Measurements from ENCODE around the gene CNN3.

Gene CNN3

GRCh38 chr1:94951509-94952208 is 24.7 kb upstream of the CNN3 start:
- TF ChIP-seq CTCF (IDR thresholded peaks at IDR 0.05; ENCODE audit: poor library complexity, severe bottlenecking) = no peak
- Histone ChIP-seq H3K36me3 (ENCODE audit: low read depth) (no peaks in the 10 kb centered on the region), H3K4me1 (ENCODE audit: insufficient read depth, poor library complexity, severe bottlenecking) (peaks cover 13% of the 10 kb centered on the region), H3K9me3 (ENCODE audit: severe bottlenecking) (no peaks in the 10 kb centered on the region), H3K27me3 (ENCODE audit: insufficient read depth, poor library complexity, severe bottlenecking) (no peaks in the 10 kb centered on the region), H3K4me3 (ENCODE audit: severe bottlenecking) (no peak overlapping the region), H3K27ac (ENCODE audit: poor library complexity, severe bottlenecking) (no peak overlapping the region)
- no peak for DNase-seq (ENCODE audit: low spot score)
- ATAC-seq (ENCODE audit: low read depth) = peak; percentile 66

DNA sequence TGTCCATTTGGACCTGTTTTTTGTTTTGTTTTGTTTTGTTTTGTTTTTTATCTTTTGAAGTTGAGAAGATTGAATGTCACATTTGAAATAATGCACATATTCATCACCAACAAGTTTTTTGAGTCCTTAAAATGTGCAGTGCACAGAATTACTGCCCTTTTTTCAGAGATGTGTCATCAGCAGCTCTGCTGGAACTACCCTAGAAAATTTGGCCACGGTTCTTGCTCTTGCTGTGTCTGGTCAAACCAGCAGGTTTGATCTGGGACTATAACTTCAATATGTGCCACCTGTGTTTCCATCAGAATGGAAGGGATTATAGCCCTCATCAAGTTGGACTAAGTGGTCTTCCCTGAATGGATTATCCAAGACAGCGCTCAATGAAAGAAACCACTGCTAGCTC is 24.1 kb upstream of the CNN3 start:
- Histone ChIP-seq H3K4me1 (ENCODE audit: insufficient read depth, poor library complexity, severe bottlenecking) (peaks cover 13% of the 10 kb centered on the region), H3K36me3 (ENCODE audit: low read depth) (no peaks in the 10 kb centered on the region), H3K27me3 (ENCODE audit: insufficient read depth, poor library complexity, severe bottlenecking) (no peaks in the 10 kb centered on the region), H3K9me3 (ENCODE audit: severe bottlenecking) (no peaks in the 10 kb centered on the region), H3K27ac (ENCODE audit: poor library complexity, severe bottlenecking) (no peak overlapping the region), H3K4me3 (ENCODE audit: severe bottlenecking) (no peak overlapping the region)
- DNase-seq (ENCODE audit: low spot score) (no peak), ATAC-seq (ENCODE audit: low read depth) (no peak)
- no peak for TF ChIP-seq CTCF (IDR thresholded peaks at IDR 0.05; ENCODE audit: poor library complexity, severe bottlenecking)

DNA sequence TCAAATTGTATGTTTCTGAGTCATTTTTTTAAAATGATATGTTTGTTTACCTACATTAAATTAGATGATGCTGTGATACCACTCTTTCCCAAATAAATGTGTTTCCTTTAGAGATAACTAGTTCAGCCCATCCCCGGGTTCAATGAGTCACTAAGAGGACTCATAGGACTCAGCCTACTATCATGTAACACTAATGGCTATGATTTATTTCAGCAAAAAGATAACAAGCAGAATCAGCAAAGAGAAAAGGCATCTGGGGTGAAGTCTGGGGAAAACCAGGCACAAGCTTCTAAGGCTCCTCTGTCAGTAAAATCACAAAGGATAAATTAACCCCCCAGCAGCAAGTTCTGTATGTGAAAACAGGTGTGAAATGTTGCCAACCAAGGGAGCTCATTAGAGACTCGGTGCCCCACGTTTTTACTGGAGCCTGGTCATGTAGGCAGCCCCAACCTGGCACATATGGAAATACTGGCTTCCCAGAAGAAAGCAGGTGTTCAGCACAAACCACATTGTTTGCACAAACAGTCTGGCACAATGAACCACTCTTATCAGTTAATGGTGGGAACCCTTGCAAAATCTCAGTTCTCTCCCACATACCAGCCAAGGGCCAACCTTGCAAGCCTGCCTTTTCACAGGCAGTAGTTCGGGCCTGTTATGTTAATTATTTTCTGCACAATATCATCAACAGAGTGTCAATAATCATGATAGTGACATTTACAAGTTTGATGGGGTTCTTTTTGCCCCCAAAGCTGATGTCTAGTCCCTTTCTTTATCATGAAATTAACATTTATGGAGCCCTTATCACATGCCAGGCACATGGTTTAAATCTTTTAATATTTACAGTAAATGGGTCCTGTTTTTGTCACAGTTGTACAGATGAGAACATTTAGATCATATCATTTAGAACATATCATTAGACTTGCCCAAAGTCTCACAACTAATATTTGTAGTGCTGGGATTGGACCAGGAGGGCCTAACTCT is 23.1 kb upstream of the CNN3 start:
- ATAC-seq (ENCODE audit: low read depth) (peak; percentile 52), DNase-seq (ENCODE audit: low spot score) (no peak)
- Histone ChIP-seq H3K4me1 (ENCODE audit: insufficient read depth, poor library complexity, severe bottlenecking) (peaks cover 12% of the 10 kb centered on the region), H3K36me3 (ENCODE audit: low read depth) (no peaks in the 10 kb centered on the region), H3K27ac (ENCODE audit: poor library complexity, severe bottlenecking) (no peak overlapping the region), H3K9me3 (ENCODE audit: severe bottlenecking) (no peaks in the 10 kb centered on the region), H3K4me3 (ENCODE audit: severe bottlenecking) (no peak overlapping the region), H3K27me3 (ENCODE audit: insufficient read depth, poor library complexity, severe bottlenecking) (no peaks in the 10 kb centered on the region)
- TF ChIP-seq CTCF (IDR thresholded peaks at IDR 0.05; ENCODE audit: poor library complexity, severe bottlenecking) = no peak

DNA sequence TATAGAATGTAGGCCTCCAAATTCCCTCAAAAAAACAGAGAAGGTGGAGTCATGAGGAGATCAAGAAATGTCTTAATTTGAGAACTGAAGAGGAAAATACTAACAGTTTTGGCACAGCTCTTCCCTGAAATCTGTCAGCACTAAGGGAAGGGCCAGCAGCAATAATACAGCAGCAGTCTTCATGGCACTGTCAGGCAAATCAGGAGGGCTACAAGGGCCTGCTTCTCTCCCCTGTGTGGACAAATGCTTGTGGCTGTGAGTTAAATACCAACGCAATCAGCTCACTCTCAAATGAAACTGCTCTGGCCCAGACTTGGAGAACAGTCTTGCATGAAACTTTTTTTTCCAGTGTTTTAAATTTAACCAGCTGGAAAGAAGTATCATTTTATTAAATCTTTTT is 20.5 kb upstream of the CNN3 start:
- no peak for TF ChIP-seq CTCF (IDR thresholded peaks at IDR 0.05; ENCODE audit: poor library complexity, severe bottlenecking)
- no peak for DNase-seq (ENCODE audit: low spot score)
- Histone ChIP-seq H3K27ac (ENCODE audit: poor library complexity, severe bottlenecking) (no peak overlapping the region), H3K9me3 (ENCODE audit: severe bottlenecking) (no peaks in the 10 kb centered on the region), H3K36me3 (ENCODE audit: low read depth) (no peaks in the 10 kb centered on the region), H3K4me1 (ENCODE audit: insufficient read depth, poor library complexity, severe bottlenecking) (peaks cover 7% of the 10 kb centered on the region), H3K4me3 (ENCODE audit: severe bottlenecking) (no peak overlapping the region), H3K27me3 (ENCODE audit: insufficient read depth, poor library complexity, severe bottlenecking) (no peaks in the 10 kb centered on the region)
- no peak for ATAC-seq (ENCODE audit: low read depth)
